NB4 (cell line): ENCODE measurements around the gene ACBD5.

Experiments used
- CTCF ChIP-seq: IDR thresholded peaks from one replicate; pipeline ENCODE4 v1.5.1; 2012; ENCODE audit warnings: low read depth, low read length
- MAX ChIP-seq: IDR thresholded peaks from 2 replicates; pipeline ENCODE4 v1.6.1; 2011; ENCODE audit warnings: low read depth, low read length
- POLR2A ChIP-seq: IDR thresholded peaks from 2 replicates; pipeline ENCODE4 v1.6.1; 2011; ENCODE audit warnings: mild to moderate bottlenecking; ENCODE audit not compliant: insufficient read length; ENCODE audit errors: extremely low read depth

- TF ChIP-seq CTCF = no peak
- no peak for TF ChIP-seq POLR2A
- TF ChIP-seq MAX = no peak
Measured at GRCh38 chr10:27203806-27204205, 36.8 kb downstream of the ACBD5 start.
